Kidney (tissue), 14 donors: ENCODE measurements around the gene TRAIP. TPM values are rescaled to one million over a fixed set of nuclear protein-coding genes. Genes with fewer than 3 reads are reported as not detected.

Experiments
- DNase-seq, 5 donors: peaks; one replicate each; pipeline ENCODE4 v3.0.0-alpha.2; 2013 to 2020
- FAIRE-seq: peaks from 2 replicates; lab custom pipeline; 2012; peaks lifted over from hg19 to GRCh38; lab: Jason Lieb, UNC
- H3K27ac ChIP-seq, 2 donors: one replicate each; pipeline ENCODE4 v1.7.0; 2013; ENCODE audit warnings: low read depth in 2 of 2, low read length in 2 of 2, inconsistent platforms in 1 of 2
- H3K27me3 ChIP-seq: one replicate; pipeline ENCODE4 v1.7.1; 2013; ENCODE audit warnings: low read length, inconsistent platforms; ENCODE audit not compliant: control insufficient read depth, insufficient read depth
- H3K36me3 ChIP-seq, 3 donors: one replicate each; pipeline versions ENCODE4 v1.7.0 to v1.7.1; 2013; ENCODE audit warnings: low read length in 3 of 3, control low read depth in 1 of 3, inconsistent platforms in 1 of 3; ENCODE audit not compliant: insufficient read depth in 3 of 3, control insufficient read depth in 2 of 3
- H3K4me1 ChIP-seq, 3 donors: one replicate each; pipeline versions ENCODE4 v1.7.0 to v1.7.1; 2013; ENCODE audit warnings: low read length in 3 of 3, inconsistent platforms in 1 of 3, low read depth in 1 of 3; ENCODE audit not compliant: control insufficient read depth in 2 of 3, insufficient read depth in 2 of 3
- H3K4me3 ChIP-seq, 3 donors: one replicate each; pipeline versions ENCODE4 v1.7.0 to v1.8.1; 2013; ENCODE audit warnings: low read length in 3 of 3, control low read depth in 1 of 3, inconsistent platforms in 1 of 3
- H3K9ac ChIP-seq, 3 donors: one replicate each; pipeline versions ENCODE4 v1.7.0 to v1.7.1; 2013; ENCODE audit warnings: low read length in 3 of 3, control low read depth in 1 of 3, inconsistent platforms in 1 of 3
- H3K9me3 ChIP-seq, 3 donors: one replicate each; pipeline versions ENCODE4 v1.7.0 to v1.7.1; 2013; ENCODE audit warnings: low read length in 3 of 3, control low read depth in 1 of 3, inconsistent platforms in 1 of 3; ENCODE audit not compliant: control insufficient read depth in 2 of 3, insufficient read depth in 1 of 3
- CTCF ChIP-seq: IDR thresholded peaks from 3 replicates; pipeline ENCODE4 v1.5.1; 2012; ENCODE audit warnings: mild to moderate bottlenecking, moderate library complexity, borderline replicate concordance; ENCODE audit not compliant: insufficient read depth; ENCODE audit errors: extremely low read depth
- intact Hi-C: fragments of 100-400 bp; cut with DNase I; formaldehyde crosslinking; loops from one replicate; pipeline ENCODE4 v1.11.1; 2022
- polyA plus RNA-seq: library from polyadenylated mRNA; stranded (reverse); fragments of 350-450 nt; fragmentation: Illumina TruSeq; extraction: RNeasy Lipid Tissue Mini Kit (QIAGEN cat#74804); gene quantifications from one replicate; pipeline ENCODE4 v1.2.3, GENCODE V29; 2014; ENCODE audit warnings: low read depth, low replicate concordance; ENCODE audit not compliant: insufficient read depth
- total RNA-seq: library from RNA; stranded (reverse); fragmentation: NEBNext Ultra II Directional; extraction: Animal tissue kit (Norgen Biotek cat#: 25700); gene quantifications from one replicate; pipeline ENCODE4 v1.2.1, GENCODE V29; 2021
- donor health status: control.
- donor health status: control.
- donor health status: control.
- donor health status: control.
- donor health status: control.
- donor health status: DM: yes; HTN: yes; CAD: no.
- donor health status: Normal renal cell carcinoma (clear cell type).

The TRAIP gene
- total and polyA plus RNA-seq, 2 donors from 2014 or later = 0.71 to 1.9 TPM

- peak overlapping the region; percentile 86 to 95 for H3K27ac ChIP-seq
- no peaks in the 10 kb centered on the region for H3K9me3 ChIP-seq
- intact Hi-C loops = no loop called here
- no peaks in the 10 kb centered on the region for H3K27me3 ChIP-seq
- DNase-seq (peak; percentile 83 to 96 (median 86)), FAIRE-seq (no peak)
- peak overlapping the region in 1 of 3 donors; percentile 32 for H3K4me3 ChIP-seq
- TF ChIP-seq CTCF = no peak
- peaks cover 4 to 52% (median 4%) of the 10 kb centered on the region in 3 donors for H3K4me1 ChIP-seq
- peak overlapping the region in 1 of 3 donors; percentile 12 for H3K9ac ChIP-seq
- peaks cover 0 to 13% (median 3%) of the 10 kb centered on the region in 3 donors for H3K36me3 ChIP-seq
Observed at GRCh38 chr3:49805897-49806701, 50.3 kb downstream of the TRAIP start.

- FAIRE-seq = no peak
- no peaks in the 10 kb centered on the region for H3K27me3 ChIP-seq
- TF ChIP-seq CTCF = no peak
- intact Hi-C loops = no loop called here
- H3K27ac ChIP-seq = peak overlapping the region; percentile 86 to 95
- peaks cover 4 to 52% (median 4%) of the 10 kb centered on the region in 3 donors for H3K4me1 ChIP-seq
- DNase-seq = peak; percentile 75 to 95 (median 78)
- H3K4me3 ChIP-seq = peak overlapping the region in 1 of 3 donors; percentile 32
- peak overlapping the region in 1 of 3 donors; percentile 12 for H3K9ac ChIP-seq
- peaks cover 0 to 13% (median 0%) of the 10 kb centered on the region in 3 donors for H3K36me3 ChIP-seq
- H3K9me3 ChIP-seq = no peaks in the 10 kb centered on the region
Observed at GRCh38 chr3:49805367-49805782, 51.0 kb downstream of the TRAIP start.

- no peaks in the 10 kb centered on the region for H3K9me3 ChIP-seq
- no peak overlapping the region for H3K9ac ChIP-seq
- intact Hi-C loops = no loop called here
- H3K27ac ChIP-seq = peak overlapping the region; percentile 57 to 95
- no peak for TF ChIP-seq CTCF
- peak overlapping the region; percentile 49 to 91 (median 55) for H3K4me3 ChIP-seq
- H3K27me3 ChIP-seq = no peaks in the 10 kb centered on the region
- H3K36me3 ChIP-seq = peaks cover 0 to 4% (median 0%) of the 10 kb centered on the region in 3 donors
- DNase-seq = peak in 2 of 5 donors; percentile 18 to 82
- FAIRE-seq = no peak
- peaks cover 4 to 52% (median 4%) of the 10 kb centered on the region in 3 donors for H3K4me1 ChIP-seq
Observed at GRCh38 chr3:49804141-49805041, 52.0 kb downstream of the TRAIP start.
